Measurements from ENCODE around the gene KMT2E. TPM values are rescaled to one million over a fixed set of nuclear protein-coding genes. Genes with fewer than 3 reads are reported as not detected.

KMT2E gene
- total RNA-seq, 6 experiments from 2014 or later = 39.7 to 53.4 (median 50.1) TPM

DNA sequence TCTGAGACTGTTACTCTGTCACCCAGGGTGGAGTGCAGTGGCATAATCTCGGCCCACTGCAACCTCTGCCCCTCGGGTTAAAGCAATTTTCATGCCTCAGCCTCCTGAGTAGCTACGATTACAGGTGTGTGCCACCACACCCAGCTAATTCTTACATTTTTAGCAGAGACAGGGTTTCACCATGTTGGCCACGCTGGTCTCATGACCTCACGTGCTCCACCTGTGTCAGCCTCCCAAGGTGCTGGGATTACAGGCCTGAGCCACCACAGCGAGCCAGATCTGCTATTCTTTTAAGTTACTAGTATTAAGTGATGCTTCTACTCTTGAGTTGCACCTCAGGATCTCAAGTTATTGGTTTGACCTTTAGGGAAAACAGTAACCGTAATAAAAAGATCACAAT, 23.0 kb upstream of the KMT2E start:
- no peaks in the 10 kb centered on the region for H3K9me3 Mint-ChIP-seq
- H3K36me3 Mint-ChIP-seq (ENCODE audit: low read depth) = peaks cover 10% of the 10 kb centered on the region; the same call in 1 of the 2 replicates
- no peak for DNase-seq
- H3K27me3 Mint-ChIP-seq (ENCODE audit: insufficient read depth) = no peaks in the 10 kb centered on the region; the same call in 1 of the 2 replicates
- H3K4me1 Mint-ChIP-seq (ENCODE audit: low read depth) = peaks cover 33% of the 10 kb centered on the region
- TF ChIP-seq, protein P1, sequence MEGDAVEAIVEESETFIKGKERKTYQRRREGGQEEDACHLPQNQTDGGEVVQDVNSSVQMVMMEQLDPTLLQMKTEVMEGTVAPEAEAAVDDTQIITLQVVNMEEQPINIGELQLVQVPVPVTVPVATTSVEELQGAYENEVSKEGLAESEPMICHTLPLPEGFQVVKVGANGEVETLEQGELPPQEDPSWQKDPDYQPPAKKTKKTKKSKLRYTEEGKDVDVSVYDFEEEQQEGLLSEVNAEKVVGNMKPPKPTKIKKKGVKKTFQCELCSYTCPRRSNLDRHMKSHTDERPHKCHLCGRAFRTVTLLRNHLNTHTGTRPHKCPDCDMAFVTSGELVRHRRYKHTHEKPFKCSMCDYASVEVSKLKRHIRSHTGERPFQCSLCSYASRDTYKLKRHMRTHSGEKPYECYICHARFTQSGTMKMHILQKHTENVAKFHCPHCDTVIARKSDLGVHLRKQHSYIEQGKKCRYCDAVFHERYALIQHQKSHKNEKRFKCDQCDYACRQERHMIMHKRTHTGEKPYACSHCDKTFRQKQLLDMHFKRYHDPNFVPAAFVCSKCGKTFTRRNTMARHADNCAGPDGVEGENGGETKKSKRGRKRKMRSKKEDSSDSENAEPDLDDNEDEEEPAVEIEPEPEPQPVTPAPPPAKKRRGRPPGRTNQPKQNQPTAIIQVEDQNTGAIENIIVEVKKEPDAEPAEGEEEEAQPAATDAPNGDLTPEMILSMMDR (IDR thresholded peaks at IDR 0.05) = no peak
- no peak overlapping the region for H3K4me3 Mint-ChIP-seq
- no peak overlapping the region for H3K27ac Mint-ChIP-seq

DNA sequence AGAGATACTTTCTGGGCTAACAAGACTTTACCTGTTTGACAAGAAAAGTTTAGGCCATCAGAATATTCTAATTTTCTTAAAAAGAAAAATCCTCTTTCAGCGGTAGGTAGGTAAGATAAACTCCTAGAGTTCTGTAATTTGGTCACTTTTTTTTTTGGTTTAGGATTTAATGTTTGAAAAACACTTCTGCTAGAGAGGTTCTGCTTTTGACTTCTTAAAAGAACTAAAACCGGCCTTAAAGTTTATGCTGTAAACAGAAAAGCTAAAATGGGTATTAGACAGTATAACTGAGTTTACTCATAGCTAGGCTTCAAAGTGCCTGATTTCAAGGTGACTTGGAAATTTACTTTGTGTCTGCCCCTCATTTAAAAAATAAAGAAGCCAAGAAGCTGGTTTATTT, 21.7 kb upstream of the KMT2E start:
- H3K4me1 Mint-ChIP-seq (ENCODE audit: low read depth) = peaks cover 43% of the 10 kb centered on the region
- peaks cover 11% of the 10 kb centered on the region; the same call in 1 of the 2 replicates for H3K36me3 Mint-ChIP-seq (ENCODE audit: low read depth)
- no peaks in the 10 kb centered on the region; the same call in 1 of the 2 replicates for H3K27me3 Mint-ChIP-seq (ENCODE audit: insufficient read depth)
- no peak overlapping the region for H3K27ac Mint-ChIP-seq
- no peak for DNase-seq
- TF ChIP-seq, protein P1 (IDR thresholded peaks at IDR 0.05) = no peak
- H3K9me3 Mint-ChIP-seq = no peaks in the 10 kb centered on the region
- no peak overlapping the region for H3K4me3 Mint-ChIP-seq

DNA sequence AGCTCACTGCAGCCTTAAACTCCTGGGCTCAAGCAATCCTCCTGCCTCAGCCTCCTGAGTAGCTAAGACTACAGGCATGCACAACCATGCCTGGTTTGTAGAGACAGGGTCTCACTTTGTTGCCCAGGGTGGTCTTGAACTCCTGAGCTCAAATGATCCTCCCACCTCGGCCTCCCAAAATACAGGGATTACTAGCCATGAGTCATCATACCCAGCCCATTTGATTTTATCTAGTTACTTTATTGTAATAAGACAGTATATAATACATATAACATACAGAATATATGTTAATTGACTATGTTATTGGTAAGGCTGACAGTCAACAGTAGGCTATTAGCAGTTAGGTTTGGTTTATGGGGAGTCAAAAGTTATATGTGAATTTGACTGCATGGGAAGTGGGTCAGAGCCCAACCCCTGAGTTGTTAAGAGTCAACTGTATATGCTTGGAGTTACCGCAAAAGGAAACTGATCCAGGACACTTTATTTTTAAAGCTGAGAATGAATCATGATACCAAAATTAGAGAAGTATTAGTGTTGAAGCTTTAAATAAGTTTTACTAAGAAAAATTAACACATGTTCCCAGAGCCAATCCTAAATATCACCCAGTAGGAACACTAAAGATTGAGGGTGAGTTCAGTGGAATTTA, 20.7 kb upstream of the KMT2E start:
- Mint-ChIP-seq H3K4me1 (ENCODE audit: low read depth) (peaks cover 50% of the 10 kb centered on the region), H3K27ac (no peak overlapping the region), H3K27me3 (ENCODE audit: insufficient read depth) (no peaks in the 10 kb centered on the region; the same call in 1 of the 2 replicates), H3K36me3 (ENCODE audit: low read depth) (peaks cover 11% of the 10 kb centered on the region; the same call in 1 of the 2 replicates), H3K4me3 (no peak overlapping the region), H3K9me3 (no peaks in the 10 kb centered on the region)
- no peak for DNase-seq
- TF ChIP-seq, protein P1 (IDR thresholded peaks at IDR 0.05) = no peak

DNA sequence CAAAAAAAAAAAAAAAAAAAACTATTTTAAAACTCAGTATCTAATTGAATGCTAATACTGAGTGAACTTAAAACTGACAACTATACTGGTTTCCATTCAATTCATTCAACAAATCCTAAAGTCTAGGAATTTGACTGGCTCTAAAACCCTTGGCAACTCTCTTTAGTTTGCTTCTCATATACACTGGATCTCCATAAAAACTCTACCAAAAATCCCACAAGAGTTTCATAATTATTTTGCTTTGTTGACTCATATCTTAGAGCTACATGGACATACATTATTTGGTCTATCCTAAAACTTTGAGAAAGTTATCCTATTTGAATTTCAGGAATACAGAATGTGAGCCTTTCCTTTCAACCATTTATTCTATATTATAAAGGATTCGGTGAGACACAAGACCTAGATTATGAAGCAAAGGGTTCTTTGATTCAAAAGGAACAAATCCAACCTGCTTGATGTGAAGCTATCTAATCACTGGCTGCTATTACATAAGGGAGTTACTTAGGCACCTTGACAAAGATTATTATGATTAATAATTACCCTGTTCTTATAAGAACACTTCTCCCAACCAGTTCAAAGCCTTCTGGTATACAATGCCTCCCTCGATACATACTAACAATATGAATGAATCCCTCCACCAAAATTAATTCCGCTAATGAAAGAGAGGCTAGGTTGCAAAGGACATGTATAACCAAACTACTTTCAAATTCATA, 15.8 kb upstream of the KMT2E start:
- TF ChIP-seq, protein P1 (IDR thresholded peaks at IDR 0.05) = no peak
- Mint-ChIP-seq H3K4me3 (no peak overlapping the region), H3K27ac (no peak overlapping the region), H3K36me3 (ENCODE audit: low read depth) (peaks cover 22% of the 10 kb centered on the region), H3K9me3 (no peaks in the 10 kb centered on the region), H3K4me1 (ENCODE audit: low read depth) (peaks cover 91% of the 10 kb centered on the region), H3K27me3 (ENCODE audit: insufficient read depth) (peaks cover 3% of the 10 kb centered on the region; the same call in 1 of the 2 replicates)
- DNase-seq = no peak

DNA sequence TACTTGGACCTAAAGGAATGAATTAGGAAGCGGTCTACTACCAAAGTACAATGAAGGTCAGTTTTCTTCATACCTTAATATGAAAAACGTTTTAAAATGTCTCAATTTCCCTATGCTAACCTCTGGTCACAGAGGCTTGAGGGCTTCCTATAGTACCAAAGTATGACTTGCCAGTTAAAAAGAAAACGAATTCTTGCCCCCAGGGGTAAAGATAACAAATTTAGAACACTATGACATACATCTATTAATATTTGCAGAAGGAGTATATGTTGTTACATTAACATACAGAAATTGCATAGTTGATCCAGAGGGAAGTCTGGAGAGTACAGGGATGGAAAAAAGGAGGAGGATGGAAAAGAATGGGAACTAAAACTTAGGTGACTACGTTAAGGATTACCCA, 13.8 kb upstream of the KMT2E start:
- H3K27me3 Mint-ChIP-seq (ENCODE audit: insufficient read depth) = peaks cover 3% of the 10 kb centered on the region; the same call in 1 of the 2 replicates
- DNase-seq = no peak
- no peak overlapping the region for H3K4me3 Mint-ChIP-seq
- TF ChIP-seq, protein P1 (IDR thresholded peaks at IDR 0.05) = no peak
- no peaks in the 10 kb centered on the region for H3K9me3 Mint-ChIP-seq
- peaks cover 24% of the 10 kb centered on the region for H3K36me3 Mint-ChIP-seq (ENCODE audit: low read depth)
- peaks cover 92% of the 10 kb centered on the region for H3K4me1 Mint-ChIP-seq (ENCODE audit: low read depth)
- peak overlapping the region; percentile 11 for H3K27ac Mint-ChIP-seq
